Choroid plexus epithelial cell (primary cell): ENCODE measurements around the gene EIF4G1.

Experiments used
- DNase-seq: peaks from one replicate; pipeline ENCODE4 v3.0.0-alpha.2; 2010; ENCODE audit warnings: low read depth
- H3K4me3 ChIP-seq: 2 replicates; pipeline ENCODE4 v1.5.1; 2011; ENCODE audit warnings: low read depth, mild to moderate bottlenecking, control low read depth, low read length, moderate library complexity
- TF ChIP-seq, protein P1 (sequence below): conservative IDR thresholded peaks from 2 replicates; pipeline ENCODE4 v1.5.1; 2011; ENCODE audit warnings: low read depth, mild to moderate bottlenecking, control low read depth, inconsistent platforms, low read length, moderate library complexity

The EIF4G1 gene

DNA sequence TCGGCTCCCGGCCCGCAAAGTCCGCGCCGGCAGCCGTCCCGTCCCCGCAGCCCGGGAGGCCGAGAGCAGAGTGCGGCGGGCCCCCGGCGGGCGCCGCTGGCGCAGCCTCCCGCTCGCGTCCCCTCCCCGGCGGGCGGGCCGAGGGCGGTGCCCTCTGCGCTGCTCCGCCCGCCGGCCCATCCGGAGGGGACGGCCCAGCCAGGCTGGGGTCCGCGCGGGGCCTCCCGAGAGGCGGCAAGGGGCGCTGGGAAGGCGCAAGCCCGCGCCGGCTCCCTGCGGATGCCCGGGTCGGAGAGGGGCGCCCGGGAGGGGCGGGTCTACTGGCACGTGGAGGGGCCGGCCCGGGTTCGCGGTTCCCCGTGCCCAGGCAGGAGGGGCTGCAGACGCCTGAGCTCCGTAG, 47.1 kb downstream of the EIF4G1 start, which contains the start of the genes CLCN2 and POLR2H:
Gene CLCN2 (minus strand): TSS at position 74 of the 400 bp plus-strand sequence. CDS start 126 bp downstream, outside the sequence.
Gene POLR2H (plus strand): TSS at position 179 of the 400 bp plus-strand sequence. CDS start 1,783 bp downstream, outside the sequence.
- TF ChIP-seq, protein P1, sequence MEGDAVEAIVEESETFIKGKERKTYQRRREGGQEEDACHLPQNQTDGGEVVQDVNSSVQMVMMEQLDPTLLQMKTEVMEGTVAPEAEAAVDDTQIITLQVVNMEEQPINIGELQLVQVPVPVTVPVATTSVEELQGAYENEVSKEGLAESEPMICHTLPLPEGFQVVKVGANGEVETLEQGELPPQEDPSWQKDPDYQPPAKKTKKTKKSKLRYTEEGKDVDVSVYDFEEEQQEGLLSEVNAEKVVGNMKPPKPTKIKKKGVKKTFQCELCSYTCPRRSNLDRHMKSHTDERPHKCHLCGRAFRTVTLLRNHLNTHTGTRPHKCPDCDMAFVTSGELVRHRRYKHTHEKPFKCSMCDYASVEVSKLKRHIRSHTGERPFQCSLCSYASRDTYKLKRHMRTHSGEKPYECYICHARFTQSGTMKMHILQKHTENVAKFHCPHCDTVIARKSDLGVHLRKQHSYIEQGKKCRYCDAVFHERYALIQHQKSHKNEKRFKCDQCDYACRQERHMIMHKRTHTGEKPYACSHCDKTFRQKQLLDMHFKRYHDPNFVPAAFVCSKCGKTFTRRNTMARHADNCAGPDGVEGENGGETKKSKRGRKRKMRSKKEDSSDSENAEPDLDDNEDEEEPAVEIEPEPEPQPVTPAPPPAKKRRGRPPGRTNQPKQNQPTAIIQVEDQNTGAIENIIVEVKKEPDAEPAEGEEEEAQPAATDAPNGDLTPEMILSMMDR: no peak
- DNase-seq: peak; percentile 37
- peak within 1 kb of the TSS; percentile 81 for H3K4me3 ChIP-seq

- peak overlapping the region; percentile 81 for H3K4me3 ChIP-seq
Observed at GRCh38 chr3:184361932-184362667, 47.7 kb downstream of the EIF4G1 start.

DNA sequence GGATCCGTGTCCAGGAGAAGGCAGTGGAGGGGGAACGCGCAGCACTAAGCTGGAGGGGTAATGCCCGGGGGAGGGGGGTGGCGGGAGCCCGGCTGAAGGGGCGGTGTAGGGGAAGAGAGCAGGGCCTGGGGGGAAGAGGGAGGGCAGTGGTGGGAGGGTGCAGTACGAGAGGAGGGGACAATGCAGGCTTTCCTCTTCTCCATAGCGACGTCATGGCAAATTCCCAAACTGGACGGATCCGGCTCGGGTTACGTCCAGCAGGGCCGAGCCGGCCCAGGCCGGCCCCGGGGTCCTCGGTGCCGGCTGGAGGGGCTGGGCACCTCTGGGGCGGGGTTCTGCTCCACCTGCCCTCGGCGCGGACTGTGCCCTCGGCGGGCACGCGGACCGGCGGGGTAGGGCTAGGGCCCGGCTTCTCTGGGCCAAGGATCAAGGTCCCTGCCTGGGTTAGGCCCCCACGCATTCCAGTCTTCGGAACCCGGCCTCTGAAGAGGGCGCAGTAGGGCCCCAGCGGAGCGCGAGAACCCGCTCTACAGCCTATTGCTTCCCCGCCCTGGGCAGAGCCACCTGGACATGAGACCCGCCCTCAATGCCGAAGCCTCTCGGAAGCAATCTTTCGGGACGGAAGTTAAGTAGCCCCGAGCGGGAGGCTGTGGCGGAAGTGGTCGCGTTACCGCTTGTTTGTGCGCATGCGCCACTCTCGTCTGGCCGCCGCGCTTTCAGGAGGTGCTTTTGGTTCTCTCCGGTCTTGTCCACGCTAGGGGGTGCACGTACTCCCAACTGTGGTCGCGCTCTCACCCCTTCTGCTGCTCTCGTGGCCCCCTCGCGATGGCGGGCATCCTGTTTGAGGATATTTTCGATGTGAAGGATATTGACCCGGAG, 48.5 kb downstream of the EIF4G1 start:
- DNase-seq: peak; percentile 98
- H3K4me3 ChIP-seq: peak overlapping the region; percentile 81
- TF ChIP-seq, protein P1: peak; percentile 75

More at GRCh38 chr3:184361932-184362667, 47.7 kb downstream of the EIF4G1 start:
- TF ChIP-seq, protein P1: no peak
- peak; percentile 57 for DNase-seq

GRCh38 chr3:184366619-184367289, 52.3 kb downstream of the EIF4G1 start:
- peak; percentile 79 for DNase-seq
- TF ChIP-seq, protein P1: no peak

GRCh38 chr3:184368116-184368515, 53.7 kb downstream of the EIF4G1 start:
- TF ChIP-seq, protein P1: no peak
- no peak overlapping the region for H3K4me3 ChIP-seq
- DNase-seq: no peak

More at GRCh38 chr3:184366619-184367289, 52.3 kb downstream of the EIF4G1 start:
- H3K4me3 ChIP-seq: no peak overlapping the region

DNA sequence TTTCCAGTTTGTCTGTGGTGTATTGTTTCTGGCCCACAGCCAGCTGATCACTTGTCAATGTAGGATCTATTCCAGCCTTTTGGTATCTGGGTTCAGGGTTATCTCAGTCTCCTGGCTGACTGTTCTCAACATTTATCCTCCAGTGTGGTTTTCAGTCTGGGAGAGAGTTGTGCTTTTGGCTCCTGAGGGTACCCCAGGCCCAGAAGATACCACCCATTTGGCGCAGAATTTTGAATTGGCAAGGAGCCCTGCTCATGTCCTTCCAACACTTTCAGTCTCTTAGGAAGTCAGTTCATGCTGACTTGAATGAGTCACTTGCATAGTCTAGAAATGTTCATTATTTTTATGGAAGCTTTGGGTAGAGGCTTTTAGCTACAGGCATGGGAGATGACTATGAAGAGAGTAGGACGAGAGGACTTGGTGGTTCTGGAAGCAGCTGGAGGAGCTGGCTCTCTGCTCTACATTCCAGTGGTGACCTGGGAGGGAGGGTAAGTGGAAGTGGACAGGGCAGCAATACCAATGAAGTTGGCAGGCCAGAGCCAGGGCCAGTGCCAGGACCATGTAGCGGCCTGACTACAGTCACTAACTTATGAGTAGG, 54.3 kb downstream of the EIF4G1 start:
- peak; percentile 78 for DNase-seq
- H3K4me3 ChIP-seq: no peak overlapping the region

More for the DNA sequence above, 54.3 kb downstream of the EIF4G1 start:
- TF ChIP-seq, protein P1: no peak
